Measurements from ENCODE around the gene RARRES2.

- TF ChIP-seq POLR2A (IDR thresholded peaks at IDR 0.05; ENCODE audit: borderline replicate concordance, extremely low read depth, insufficient read depth, insufficient read length) (no peak), ZNF274 (IDR thresholded peaks at IDR 0.05; ENCODE audit: low read depth, low read length) (no peak), CEBPB (IDR thresholded peaks at IDR 0.05; ENCODE audit: low read depth) (no peak), SP1 (IDR thresholded peaks at IDR 0.05; ENCODE audit: low read depth) (no peak), EZH2phosphoT487 (IDR thresholded peaks at IDR 0.05; ENCODE audit: borderline replicate concordance) (no peak), EZH2 (IDR thresholded peaks at IDR 0.05) (no peak), POLR2AphosphoS5 (IDR thresholded peaks at IDR 0.05; ENCODE audit: low read depth, low read length) (no peak), JUND (IDR thresholded peaks at IDR 0.05) (no peak)
- TF ChIP-seq, protein P1, sequence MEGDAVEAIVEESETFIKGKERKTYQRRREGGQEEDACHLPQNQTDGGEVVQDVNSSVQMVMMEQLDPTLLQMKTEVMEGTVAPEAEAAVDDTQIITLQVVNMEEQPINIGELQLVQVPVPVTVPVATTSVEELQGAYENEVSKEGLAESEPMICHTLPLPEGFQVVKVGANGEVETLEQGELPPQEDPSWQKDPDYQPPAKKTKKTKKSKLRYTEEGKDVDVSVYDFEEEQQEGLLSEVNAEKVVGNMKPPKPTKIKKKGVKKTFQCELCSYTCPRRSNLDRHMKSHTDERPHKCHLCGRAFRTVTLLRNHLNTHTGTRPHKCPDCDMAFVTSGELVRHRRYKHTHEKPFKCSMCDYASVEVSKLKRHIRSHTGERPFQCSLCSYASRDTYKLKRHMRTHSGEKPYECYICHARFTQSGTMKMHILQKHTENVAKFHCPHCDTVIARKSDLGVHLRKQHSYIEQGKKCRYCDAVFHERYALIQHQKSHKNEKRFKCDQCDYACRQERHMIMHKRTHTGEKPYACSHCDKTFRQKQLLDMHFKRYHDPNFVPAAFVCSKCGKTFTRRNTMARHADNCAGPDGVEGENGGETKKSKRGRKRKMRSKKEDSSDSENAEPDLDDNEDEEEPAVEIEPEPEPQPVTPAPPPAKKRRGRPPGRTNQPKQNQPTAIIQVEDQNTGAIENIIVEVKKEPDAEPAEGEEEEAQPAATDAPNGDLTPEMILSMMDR (IDR thresholded peaks at IDR 0.05 in 2 of 3, conservative IDR thresholded peaks at IDR 0.05 in 1 of 3; ENCODE audit: borderline replicate concordance in 1 of 3, insufficient read depth in 1 of 3, low read depth in 2 of 3, low read length in 2 of 3): no peak
Measured at GRCh38 chr7:150358433-150358832, 17.0 kb upstream of the RARRES2 start.

Measured in HCT116 (cell line).